GM13976 (cell line): ENCODE results near the gene NCS1.
"Not testable (repeated sequence)": the region's sequence is repeated elsewhere in the genome, so short reads cannot be mapped to it uniquely, and the experiment has no call there.

Experiments used
- DNase-seq: peaks from one replicate; pipeline ENCODE4 v3.0.0; 2012; ENCODE audit warnings: low spot score
- in situ Hi-C: fragments of 300-500 bp; cut with MboI; formaldehyde crosslinking; loops from one replicate; pipeline ENCODE4 v1.12.0; 2022; ENCODE audit warnings: low sequenced_read_pairs, mixed read lengths, inconsistent platforms; ENCODE audit not compliant: unreplicated experiment
- TF ChIP-seq, protein P1 (sequence below): IDR thresholded peaks from 2 replicates; pipeline ENCODE4 v1.5.1; 2012; ENCODE audit warnings: borderline replicate concordance, mild to moderate bottlenecking; ENCODE audit not compliant: insufficient read depth; ENCODE audit errors: extremely low read depth, missing control alignments, control extremely low read depth

The NCS1 gene

DNA sequence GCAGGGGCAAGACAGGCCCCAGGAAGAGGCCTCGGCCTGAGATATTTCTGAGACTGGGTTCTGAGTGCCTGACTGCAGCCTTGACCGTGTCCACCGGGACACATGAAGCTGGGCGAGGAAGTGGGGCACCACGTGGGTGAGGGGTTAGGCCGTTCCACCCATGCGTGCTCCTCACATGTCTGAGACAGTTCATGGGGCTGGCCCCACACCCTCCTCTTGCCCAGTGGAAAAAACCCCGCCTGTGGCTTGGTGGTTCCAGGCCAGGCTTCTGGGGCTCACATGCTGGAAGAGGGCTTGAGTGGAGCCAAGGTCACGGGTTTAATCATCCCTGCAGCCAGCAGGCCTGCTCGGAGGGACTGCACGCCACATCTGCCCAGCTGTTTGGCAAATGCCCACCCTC, 104.8 kb downstream of the NCS1 start:
- in situ Hi-C loops, result no loop called here
- DNase-seq, result no peak
- TF ChIP-seq, protein P1, sequence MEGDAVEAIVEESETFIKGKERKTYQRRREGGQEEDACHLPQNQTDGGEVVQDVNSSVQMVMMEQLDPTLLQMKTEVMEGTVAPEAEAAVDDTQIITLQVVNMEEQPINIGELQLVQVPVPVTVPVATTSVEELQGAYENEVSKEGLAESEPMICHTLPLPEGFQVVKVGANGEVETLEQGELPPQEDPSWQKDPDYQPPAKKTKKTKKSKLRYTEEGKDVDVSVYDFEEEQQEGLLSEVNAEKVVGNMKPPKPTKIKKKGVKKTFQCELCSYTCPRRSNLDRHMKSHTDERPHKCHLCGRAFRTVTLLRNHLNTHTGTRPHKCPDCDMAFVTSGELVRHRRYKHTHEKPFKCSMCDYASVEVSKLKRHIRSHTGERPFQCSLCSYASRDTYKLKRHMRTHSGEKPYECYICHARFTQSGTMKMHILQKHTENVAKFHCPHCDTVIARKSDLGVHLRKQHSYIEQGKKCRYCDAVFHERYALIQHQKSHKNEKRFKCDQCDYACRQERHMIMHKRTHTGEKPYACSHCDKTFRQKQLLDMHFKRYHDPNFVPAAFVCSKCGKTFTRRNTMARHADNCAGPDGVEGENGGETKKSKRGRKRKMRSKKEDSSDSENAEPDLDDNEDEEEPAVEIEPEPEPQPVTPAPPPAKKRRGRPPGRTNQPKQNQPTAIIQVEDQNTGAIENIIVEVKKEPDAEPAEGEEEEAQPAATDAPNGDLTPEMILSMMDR, result no peak

GRCh38 chr9:130277525-130277924, 105.3 kb downstream of the NCS1 start:
- in situ Hi-C loops, DNase-seq: not testable (repeated sequence)

- TF ChIP-seq, protein P1, result no peak
- in situ Hi-C loops, result no loop called here
- no peak for DNase-seq
Measured at GRCh38 chr9:130283539-130284248, 111.5 kb downstream of the NCS1 start.

DNA sequence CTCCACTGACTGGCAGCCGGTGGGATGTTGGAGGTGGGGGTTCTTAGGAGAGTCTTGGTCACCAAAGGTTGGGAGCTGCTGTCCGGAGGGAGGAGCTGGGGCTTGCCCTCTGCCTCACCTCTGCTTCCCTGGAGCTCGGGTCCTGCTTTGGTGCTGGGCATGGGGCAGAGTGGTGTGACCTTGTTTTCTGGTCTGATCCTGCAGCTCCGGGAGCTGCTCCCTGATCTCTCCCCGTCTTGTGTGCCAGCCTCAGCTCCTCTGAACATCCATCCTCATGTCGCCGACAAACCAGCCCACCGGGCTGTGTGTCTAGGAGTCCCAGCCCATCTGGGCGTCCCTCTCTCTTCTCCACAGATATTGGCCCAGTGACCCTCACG, 112.0 kb downstream of the NCS1 start:
- in situ Hi-C loops, result no loop called here
- no peak for DNase-seq
- TF ChIP-seq, protein P1, result no peak

- DNase-seq, result no peak
- in situ Hi-C loops, result no loop called here
- TF ChIP-seq, protein P1, result no peak
Measured at GRCh38 chr9:130284690-130285089, 112.5 kb downstream of the NCS1 start.

- DNase-seq, result no peak
- in situ Hi-C loops, result no loop called here
- TF ChIP-seq, protein P1, result no peak
Measured at GRCh38 chr9:130285271-130285670, 113.1 kb downstream of the NCS1 start.

- no peak for DNase-seq
- TF ChIP-seq, protein P1, result no peak
- in situ Hi-C loops, result no loop called here
Measured at GRCh38 chr9:130286072-130286770, 114.0 kb downstream of the NCS1 start.
